WTC11 (cell line): ENCODE data around the gene GPATCH1. TPM values are rescaled to one million over a fixed set of nuclear protein-coding genes. Genes with fewer than 3 reads are reported as not detected.

ENCODE experiments used
- ATAC-seq: fragments of 200-7000 bp; cut with Tn5 transposase; 2 replicates; pipeline ENCODE4 v1.10.0; 2021; ENCODE audit warnings: mild to moderate bottlenecking, moderate library complexity
- CTCF ChIA-PET: fragments of 300-600 bp; sonication (Branson Sonifier 250); formaldehyde crosslinking; loops from one replicate; lab custom pipeline; 2021; ENCODE audit warnings: antibody characterized with exemption; lab: Charles Lee
- POLR2A ChIA-PET: fragments of 350-600 bp; sonication (Branson Sonifier 250); formaldehyde crosslinking; loops from one replicate; lab custom pipeline; 2021; ENCODE audit warnings: antibody characterized with exemption; lab: Charles Lee
- DNase-seq: peaks from one replicate; pipeline ENCODE4 v3.0.0; 2021; ENCODE audit warnings: low spot score
- H3K27ac Mint-ChIP-seq: 2 replicates; pipeline ENCODE4 v1.8.0; 2021; ENCODE audit warnings: mixed read lengths
- H3K27me3 Mint-ChIP-seq: 2 replicates; pipeline ENCODE4 v1.8.0; 2021; ENCODE audit warnings: low read depth, mild to moderate bottlenecking, moderate library complexity, mixed read lengths
- H3K36me3 Mint-ChIP-seq: 2 replicates; pipeline ENCODE4 v1.8.0; 2021; ENCODE audit warnings: mixed read lengths
- H3K4me1 Mint-ChIP-seq: 2 replicates; pipeline ENCODE4 v1.8.0; 2022; ENCODE audit warnings: mixed read lengths
- H3K4me3 Mint-ChIP-seq: 2 replicates; pipeline ENCODE4 v1.8.0; 2021; ENCODE audit warnings: mild to moderate bottlenecking, moderate library complexity, mixed read lengths
- H3K9me3 Mint-ChIP-seq: 2 replicates; pipeline ENCODE4 v1.8.0; 2021; ENCODE audit warnings: mixed read lengths
- CREB1 ChIP-seq: sonication (generic); formaldehyde crosslinking; IDR thresholded peaks from 2 replicates; pipeline ENCODE4 v1.8.0; 2023; ENCODE audit warnings: mild to moderate bottlenecking, missing genetic modification reagents
- ESRRA ChIP-seq: sonication (generic); formaldehyde crosslinking; IDR thresholded peaks from 2 replicates; pipeline ENCODE4 v1.8.1; 2022; ENCODE audit warnings: mild to moderate bottlenecking, missing genetic modification reagents, borderline replicate concordance
- GABPB1 ChIP-seq: sonication (generic); formaldehyde crosslinking; IDR thresholded peaks from 2 replicates; pipeline ENCODE4 v1.8.1; 2023; ENCODE audit warnings: mild to moderate bottlenecking, missing genetic modification reagents
- GRHL2 ChIP-seq: fragments of 250-450 bp; sonication (Bioruptor Pico); IDR thresholded peaks from 2 replicates; pipeline ENCODE4 v1.8.0; 2022; ENCODE audit warnings: mild to moderate bottlenecking, moderate library complexity; ENCODE audit not compliant: insufficient replicate concordance, severe bottlenecking
- NFYB ChIP-seq: sonication (generic); formaldehyde crosslinking; conservative IDR thresholded peaks from 2 replicates; pipeline ENCODE4 v1.8.0; 2022; ENCODE audit warnings: low read depth, missing genetic modification reagents
- NR2C2 ChIP-seq: sonication (generic); formaldehyde crosslinking; IDR thresholded peaks from 2 replicates; pipeline ENCODE4 v1.8.0; 2022; ENCODE audit warnings: mild to moderate bottlenecking, missing genetic modification reagents
- OVOL2 ChIP-seq: fragments of 250-450 bp; sonication (Bioruptor Pico); IDR thresholded peaks from 2 replicates; pipeline ENCODE4 v1.9.0; 2021; ENCODE audit warnings: mild to moderate bottlenecking, borderline replicate concordance
- PRRX2 ChIP-seq: fragments of 250-450 bp; sonication (Bioruptor Pico); IDR thresholded peaks from 2 replicates; pipeline ENCODE4 v1.8.0; 2021; ENCODE audit warnings: mild to moderate bottlenecking
- RELA ChIP-seq: sonication (generic); formaldehyde crosslinking; IDR thresholded peaks from 2 replicates; pipeline ENCODE4 v1.8.1; 2022; ENCODE audit warnings: missing genetic modification reagents, mild to moderate bottlenecking, borderline replicate concordance
- RORB ChIP-seq: fragments of 250-450 bp; sonication (Bioruptor Pico); IDR thresholded peaks from 2 replicates; pipeline ENCODE4 v1.9.0; 2021; ENCODE audit warnings: mild to moderate bottlenecking
- SMAD4 ChIP-seq: sonication (generic); formaldehyde crosslinking; IDR thresholded peaks from 2 replicates; pipeline ENCODE4 v1.8.0; 2022; ENCODE audit warnings: mild to moderate bottlenecking, missing genetic modification reagents
- ZNF219 ChIP-seq: sonication (generic); formaldehyde crosslinking; IDR thresholded peaks from 2 replicates; pipeline ENCODE4 v1.8.0; 2023; ENCODE audit warnings: missing genetic modification reagents, mild to moderate bottlenecking, borderline replicate concordance
- ZNF423 ChIP-seq: fragments of 250-450 bp; sonication (Bioruptor Pico); IDR thresholded peaks from 2 replicates; pipeline ENCODE4 v2.1.2; 2022; ENCODE audit warnings: mild to moderate bottlenecking, moderate library complexity
- ZNF671 ChIP-seq: fragments of 250-450 bp; sonication (Bioruptor Pico); IDR thresholded peaks from 2 replicates; pipeline ENCODE4 v1.8.0; 2021; ENCODE audit warnings: mild to moderate bottlenecking
- total RNA-seq: library from RNA; stranded (reverse); gene quantifications from 3 replicates; pipeline ENCODE4 v1.2.3, GENCODE V29; 2021
- TF ChIP-seq, protein P1 (sequence below): fragments of 200-600 bp; IDR thresholded peaks from 2 replicates; pipeline ENCODE4 v1.8.0; 2022; ENCODE audit warnings: antibody characterized with exemption
- TF ChIP-seq, protein P2 (sequence below): sonication (generic); formaldehyde crosslinking; IDR thresholded peaks from 2 replicates; pipeline ENCODE4 v1.8.0; 2022; ENCODE audit warnings: mild to moderate bottlenecking, missing genetic modification reagents
- TF ChIP-seq, protein P3 (sequence below): fragments of 250-450 bp; sonication (Bioruptor Pico); IDR thresholded peaks from 2 replicates; pipeline ENCODE4 v2.1.2; 2022; ENCODE audit warnings: mild to moderate bottlenecking, moderate library complexity
- TF ChIP-seq, protein P4 (sequence below): fragments of 250-450 bp; sonication (Bioruptor Pico); IDR thresholded peaks from 2 replicates; pipeline ENCODE4 v1.9.0; 2021; ENCODE audit warnings: mild to moderate bottlenecking
- TF ChIP-seq, protein P5 (sequence below): sonication (generic); formaldehyde crosslinking; IDR thresholded peaks from 2 replicates; pipeline ENCODE4 v1.8.0; 2022; ENCODE audit warnings: mild to moderate bottlenecking, missing genetic modification reagents

GPATCH1 gene
- total RNA-seq, 1 experiment from 2014 or later: 10.7 TPM

DNA sequence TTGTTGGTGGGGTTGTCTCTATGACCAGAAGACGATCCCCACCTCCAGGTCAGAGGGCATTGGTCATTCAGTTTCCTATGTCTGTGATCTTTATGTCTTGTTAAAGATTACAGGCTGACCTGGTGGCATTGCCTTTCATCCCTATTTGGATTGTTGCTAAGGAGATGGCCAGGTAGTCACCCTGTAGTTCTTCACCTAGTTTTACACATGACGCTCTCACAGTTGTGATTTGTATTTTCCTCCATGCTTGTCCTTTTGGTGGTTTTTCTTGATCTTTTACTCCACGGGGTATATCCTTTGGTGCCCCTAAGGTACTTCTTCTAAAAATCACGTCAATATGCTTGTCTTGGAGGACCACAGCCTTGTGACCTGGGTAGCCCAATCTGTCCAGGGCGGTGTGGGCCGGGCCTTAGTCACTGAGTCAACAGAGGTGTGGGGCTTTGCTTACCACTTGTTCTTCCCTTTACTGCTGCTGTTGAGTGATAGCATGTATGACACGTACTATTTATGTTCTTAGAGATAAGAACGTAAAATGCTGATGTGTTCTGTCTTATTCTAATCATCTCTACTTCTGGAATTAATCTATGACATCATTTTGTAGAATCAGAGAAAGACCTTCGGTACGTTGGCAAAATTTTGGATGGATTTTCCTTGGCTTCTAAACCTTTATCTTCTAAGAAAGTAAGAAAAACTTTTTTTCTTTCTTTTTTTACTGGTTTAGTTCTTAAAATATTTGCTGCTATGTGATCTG, 20.1 kb downstream of the GPATCH1 start:
- no peaks in the 10 kb centered on the region for H3K9me3 Mint-ChIP-seq
- no peak overlapping the region for H3K4me3 Mint-ChIP-seq
- ChIA-PET CTCF (interaction anchor here (0.6 to 0.8 kb wide), 3 partner anchors 25 to 82 kb away, joined by 3 to 6 read pairs (median 3); no protein-coding TSS in a partner anchor), POLR2A (interaction anchor here (0.7 kb wide), 1 partner anchor 18 kb away, joined by 10 read pairs; no protein-coding TSS in a partner anchor)
- H3K27me3 Mint-ChIP-seq: no peaks in the 10 kb centered on the region
- no peak for DNase-seq
- peak overlapping the region; percentile 48; the same call in 1 of the 2 replicates for H3K27ac Mint-ChIP-seq
- H3K4me1 Mint-ChIP-seq: no peaks in the 10 kb centered on the region
- TF ChIP-seq RELA (CRISPR knock-in tag): no peak
- TF ChIP-seq PRRX2 (CRISPR knock-in tag): no peak
- TF ChIP-seq, protein P1, sequence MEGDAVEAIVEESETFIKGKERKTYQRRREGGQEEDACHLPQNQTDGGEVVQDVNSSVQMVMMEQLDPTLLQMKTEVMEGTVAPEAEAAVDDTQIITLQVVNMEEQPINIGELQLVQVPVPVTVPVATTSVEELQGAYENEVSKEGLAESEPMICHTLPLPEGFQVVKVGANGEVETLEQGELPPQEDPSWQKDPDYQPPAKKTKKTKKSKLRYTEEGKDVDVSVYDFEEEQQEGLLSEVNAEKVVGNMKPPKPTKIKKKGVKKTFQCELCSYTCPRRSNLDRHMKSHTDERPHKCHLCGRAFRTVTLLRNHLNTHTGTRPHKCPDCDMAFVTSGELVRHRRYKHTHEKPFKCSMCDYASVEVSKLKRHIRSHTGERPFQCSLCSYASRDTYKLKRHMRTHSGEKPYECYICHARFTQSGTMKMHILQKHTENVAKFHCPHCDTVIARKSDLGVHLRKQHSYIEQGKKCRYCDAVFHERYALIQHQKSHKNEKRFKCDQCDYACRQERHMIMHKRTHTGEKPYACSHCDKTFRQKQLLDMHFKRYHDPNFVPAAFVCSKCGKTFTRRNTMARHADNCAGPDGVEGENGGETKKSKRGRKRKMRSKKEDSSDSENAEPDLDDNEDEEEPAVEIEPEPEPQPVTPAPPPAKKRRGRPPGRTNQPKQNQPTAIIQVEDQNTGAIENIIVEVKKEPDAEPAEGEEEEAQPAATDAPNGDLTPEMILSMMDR: no peak
- TF ChIP-seq, protein P2, sequence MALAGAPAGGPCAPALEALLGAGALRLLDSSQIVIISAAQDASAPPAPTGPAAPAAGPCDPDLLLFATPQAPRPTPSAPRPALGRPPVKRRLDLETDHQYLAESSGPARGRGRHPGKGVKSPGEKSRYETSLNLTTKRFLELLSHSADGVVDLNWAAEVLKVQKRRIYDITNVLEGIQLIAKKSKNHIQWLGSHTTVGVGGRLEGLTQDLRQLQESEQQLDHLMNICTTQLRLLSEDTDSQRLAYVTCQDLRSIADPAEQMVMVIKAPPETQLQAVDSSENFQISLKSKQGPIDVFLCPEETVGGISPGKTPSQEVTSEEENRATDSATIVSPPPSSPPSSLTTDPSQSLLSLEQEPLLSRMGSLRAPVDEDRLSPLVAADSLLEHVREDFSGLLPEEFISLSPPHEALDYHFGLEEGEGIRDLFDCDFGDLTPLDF (CRISPR knock-in tag): no peak
- TF ChIP-seq GABPB1 (CRISPR knock-in tag): 0 out of 2 replicates have a peak, but pooled peaks have one; percentile 17
- no peak for TF ChIP-seq NR2C2
- TF ChIP-seq, protein P3, sequence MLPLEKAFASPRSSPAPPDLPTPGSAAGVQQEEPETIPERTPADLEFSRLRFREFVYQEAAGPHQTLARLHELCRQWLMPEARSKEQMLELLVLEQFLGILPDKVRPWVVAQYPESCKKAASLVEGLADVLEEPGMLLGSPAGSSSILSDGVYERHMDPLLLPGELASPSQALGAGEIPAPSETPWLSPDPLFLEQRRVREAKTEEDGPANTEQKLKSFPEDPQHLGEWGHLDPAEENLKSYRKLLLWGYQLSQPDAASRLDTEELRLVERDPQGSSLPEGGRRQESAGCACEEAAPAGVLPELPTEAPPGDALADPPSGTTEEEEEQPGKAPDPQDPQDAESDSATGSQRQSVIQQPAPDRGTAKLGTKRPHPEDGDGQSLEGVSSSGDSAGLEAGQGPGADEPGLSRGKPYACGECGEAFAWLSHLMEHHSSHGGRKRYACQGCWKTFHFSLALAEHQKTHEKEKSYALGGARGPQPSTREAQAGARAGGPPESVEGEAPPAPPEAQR (CRISPR knock-in tag): no peak
- no peak for ATAC-seq
- peaks cover 37% of the 10 kb centered on the region for H3K36me3 Mint-ChIP-seq

DNA sequence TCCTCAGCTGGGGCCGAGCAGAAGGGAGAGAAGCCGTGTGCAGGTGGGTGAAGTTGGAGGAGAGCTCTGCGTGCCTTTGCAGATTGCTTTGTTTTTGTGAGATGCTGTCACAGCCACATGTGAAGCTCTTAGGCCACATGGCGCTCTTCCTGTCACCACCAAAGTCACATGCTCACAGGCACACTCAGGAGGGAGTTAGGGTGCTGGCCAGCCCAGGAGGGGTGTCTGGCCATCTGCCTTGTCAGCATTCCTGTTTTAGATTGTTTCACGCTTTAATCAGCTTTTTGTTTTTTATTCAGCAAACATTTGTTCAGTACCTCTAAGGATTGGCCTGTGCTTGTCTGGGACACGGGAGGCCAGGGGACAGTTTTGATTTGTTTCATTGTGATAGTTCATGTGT, 21.9 kb downstream of the GPATCH1 start:
- Mint-ChIP-seq H3K9me3 (no peaks in the 10 kb centered on the region), H3K4me1 (no peaks in the 10 kb centered on the region), H3K27ac (no peak overlapping the region), H3K27me3 (no peaks in the 10 kb centered on the region), H3K4me3 (no peak overlapping the region), H3K36me3 (peaks cover 35% of the 10 kb centered on the region)
- ChIA-PET CTCF (interaction anchor here (0.7 to 1.2 kb wide), 2 partner anchors 127 to 131 kb away, joined by 3 to 5 read pairs; no protein-coding TSS in a partner anchor), POLR2A (no interaction called here)
- TF ChIP-seq, protein P4, sequence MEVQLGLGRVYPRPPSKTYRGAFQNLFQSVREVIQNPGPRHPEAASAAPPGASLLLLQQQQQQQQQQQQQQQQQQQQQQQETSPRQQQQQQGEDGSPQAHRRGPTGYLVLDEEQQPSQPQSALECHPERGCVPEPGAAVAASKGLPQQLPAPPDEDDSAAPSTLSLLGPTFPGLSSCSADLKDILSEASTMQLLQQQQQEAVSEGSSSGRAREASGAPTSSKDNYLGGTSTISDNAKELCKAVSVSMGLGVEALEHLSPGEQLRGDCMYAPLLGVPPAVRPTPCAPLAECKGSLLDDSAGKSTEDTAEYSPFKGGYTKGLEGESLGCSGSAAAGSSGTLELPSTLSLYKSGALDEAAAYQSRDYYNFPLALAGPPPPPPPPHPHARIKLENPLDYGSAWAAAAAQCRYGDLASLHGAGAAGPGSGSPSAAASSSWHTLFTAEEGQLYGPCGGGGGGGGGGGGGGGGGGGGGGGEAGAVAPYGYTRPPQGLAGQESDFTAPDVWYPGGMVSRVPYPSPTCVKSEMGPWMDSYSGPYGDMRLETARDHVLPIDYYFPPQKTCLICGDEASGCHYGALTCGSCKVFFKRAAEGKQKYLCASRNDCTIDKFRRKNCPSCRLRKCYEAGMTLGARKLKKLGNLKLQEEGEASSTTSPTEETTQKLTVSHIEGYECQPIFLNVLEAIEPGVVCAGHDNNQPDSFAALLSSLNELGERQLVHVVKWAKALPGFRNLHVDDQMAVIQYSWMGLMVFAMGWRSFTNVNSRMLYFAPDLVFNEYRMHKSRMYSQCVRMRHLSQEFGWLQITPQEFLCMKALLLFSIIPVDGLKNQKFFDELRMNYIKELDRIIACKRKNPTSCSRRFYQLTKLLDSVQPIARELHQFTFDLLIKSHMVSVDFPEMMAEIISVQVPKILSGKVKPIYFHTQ (CRISPR knock-in tag): no peak
- TF ChIP-seq, protein P3 (CRISPR knock-in tag): no peak
- TF ChIP-seq RORB: no peak
- TF ChIP-seq OVOL2 (CRISPR knock-in tag): no peak
- no peak for TF ChIP-seq ZNF219 (CRISPR knock-in tag)
- TF ChIP-seq, protein P5, sequence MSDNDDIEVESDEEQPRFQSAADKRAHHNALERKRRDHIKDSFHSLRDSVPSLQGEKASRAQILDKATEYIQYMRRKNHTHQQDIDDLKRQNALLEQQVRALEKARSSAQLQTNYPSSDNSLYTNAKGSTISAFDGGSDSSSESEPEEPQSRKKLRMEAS (CRISPR knock-in tag): no peak
- TF ChIP-seq ZNF671 (CRISPR knock-in tag): no peak
- no peak for TF ChIP-seq NFYB (CRISPR knock-in tag)
- no peak for TF ChIP-seq GRHL2 (CRISPR knock-in tag)
- TF ChIP-seq ESRRA (CRISPR knock-in tag): no peak
- no peak for TF ChIP-seq GABPB1 (CRISPR knock-in tag)
- TF ChIP-seq SMAD4 (CRISPR knock-in tag): no peak
- TF ChIP-seq CREB1 (CRISPR knock-in tag): no peak
- no peak for TF ChIP-seq NR2C2
- no peak for TF ChIP-seq ZNF423 (CRISPR knock-in tag)
- ATAC-seq (no peak), DNase-seq (no peak)
